ENCODE measurements around the gene VIPR2. TPM values are rescaled to one million over a fixed set of nuclear protein-coding genes. Genes with fewer than 3 reads are reported as not detected.

VIPR2 gene
- total and polyA plus RNA-seq, 2 experiments from 2014 or later = 1.3 to 2.7 TPM

GRCh38 chr7:159151231-159151630 is 6.6 kb upstream of the VIPR2 start (continued):
- TF ChIP-seq ZNF462 (CRISPR knock-in tag; IDR thresholded peaks at IDR 0.05) (no peak), EZH2 (IDR thresholded peaks at IDR 0.05; ENCODE audit: low read depth, unreplicated experiment) (no peak), ZNF114 (CRISPR knock-in tag; IDR thresholded peaks at IDR 0.05) (no peak)

- Histone ChIP-seq H4K20me1 (replicated peaks; ENCODE audit: insufficient read depth) (no peaks in the 10 kb centered on the region), H3K79me2 (replicated peaks; ENCODE audit: insufficient read depth) (no peaks in the 10 kb centered on the region), H2AFZ (no peak overlapping the region), H3K4me1 (ENCODE audit: insufficient read depth) (peaks cover 18% of the 10 kb centered on the region), H3K36me3 (ENCODE audit: insufficient read depth) (no peaks in the 10 kb centered on the region), H3K27me3 (ENCODE audit: insufficient read depth) (peaks cover 15% of the 10 kb centered on the region), H3K4me2 (no peak overlapping the region), H3F3A (replicated peaks; ENCODE audit: low read depth) (no peaks in the 10 kb centered on the region), H3K4me3 (no peak overlapping the region), H3K27ac (ENCODE audit: low read depth) (no peak overlapping the region), H3K9me2 (ENCODE audit: insufficient read depth) (no peaks in the 10 kb centered on the region)
- Mint-ChIP-seq H3K27me3 (ENCODE audit: insufficient read depth, low read depth, poor library complexity) (peaks cover 10% of the 10 kb centered on the region), H3K27ac (no peak overlapping the region), H3K36me3 (ENCODE audit: low read depth) (peaks cover 1% of the 10 kb centered on the region; the same call in 1 of the 3 replicates), H3K4me3 (no peak overlapping the region), H3K9me3 (peaks cover 49% of the 10 kb centered on the region), H3K4me1 (no peaks in the 10 kb centered on the region; the same call in 2 of the 3 replicates)
- DNase-seq (ENCODE audit: low spot score) = no peak
- ATAC-seq = no peak
- TF ChIP-seq ZNF114 (CRISPR knock-in tag; IDR thresholded peaks at IDR 0.05) (no peak), POLR2AphosphoS5 (IDR thresholded peaks at IDR 0.05; ENCODE audit: low read depth) (no peak), CREB1 (CRISPR knock-in tag; IDR thresholded peaks at IDR 0.05; ENCODE audit: low read depth) (no peak), ZNF462 (CRISPR knock-in tag; IDR thresholded peaks at IDR 0.05) (no peak), EZH2 (IDR thresholded peaks at IDR 0.05; ENCODE audit: low read depth, unreplicated experiment) (no peak), ETS1 (IDR thresholded peaks at IDR 0.05) (no peak), JUNB (IDR thresholded peaks at IDR 0.05; ENCODE audit: unreplicated experiment) (no peak)
Measured at GRCh38 chr7:159149488-159149887, 4.8 kb upstream of the VIPR2 start.

Data from GM23338 (cell line).